H1 (cell line): Measurements from ENCODE around the gene NLK. TPM values are rescaled to one million over a fixed set of nuclear protein-coding genes. Genes with fewer than 3 reads are reported as not detected.

Source experiments
- CTCF ChIA-PET: fragments of 300-600 bp; sonication (Branson Sonifier 250); formaldehyde crosslinking; loops from one replicate; lab custom pipeline; 2021; ENCODE audit not compliant: partially characterized antibody; lab: Charles Lee
- POLR2A ChIA-PET: fragments of 300-600 bp; sonication (Branson Sonifier 250); formaldehyde crosslinking; loops from one replicate; lab custom pipeline; 2021; ENCODE audit warnings: inconsistent platforms; ENCODE audit not compliant: partially characterized antibody; lab: Charles Lee
- DNase-seq, 2 experiments: peaks; one replicate each; pipeline versions ENCODE4 v3.0.0 to v3.0.0-alpha.2; 2010 to 2022; ENCODE audit warnings: low spot score in 2 of 2, low read depth in 1 of 2, mixed read lengths in 1 of 2
- FAIRE-seq: peaks from 2 replicates; lab custom pipeline; 2011; peaks lifted over from hg19 to GRCh38; lab: Jason Lieb, UNC
- H2AFZ ChIP-seq: 2 replicates; pipeline ENCODE4 v1.8.1; 2012; ENCODE audit warnings: low read length, inconsistent platforms
- H2AK5ac ChIP-seq: 2 replicates; pipeline ENCODE4 v1.6.1; 2013; ENCODE audit warnings: low read depth, low read length
- H2BK120ac ChIP-seq: replicated peaks from 2 replicates; pipeline ENCODE3; 2013; ENCODE audit warnings: low read depth, low read length, inconsistent platforms
- H2BK12ac ChIP-seq: 2 replicates; pipeline ENCODE4 v1.6.1; 2013; ENCODE audit warnings: low read depth, low read length
- H2BK15ac ChIP-seq: 2 replicates; pipeline ENCODE4 v1.6.1; 2013; ENCODE audit warnings: low read length
- H2BK20ac ChIP-seq: 2 replicates; pipeline ENCODE4 v1.6.1; 2013; ENCODE audit warnings: low read length
- H2BK5ac ChIP-seq: 2 replicates; pipeline ENCODE4 v1.6.1; 2013; ENCODE audit warnings: low read depth, low read length
- H3K14ac ChIP-seq: 2 replicates; pipeline ENCODE4 v1.6.1; 2013; ENCODE audit warnings: inconsistent platforms; ENCODE audit not compliant: insufficient read length
- H3K18ac ChIP-seq: 2 replicates; pipeline ENCODE4 v1.6.1; 2013; ENCODE audit warnings: low read length; ENCODE audit errors: extremely low read depth
- H3K23ac ChIP-seq: 2 replicates; pipeline ENCODE4 v1.6.1; 2013; ENCODE audit warnings: inconsistent platforms; ENCODE audit not compliant: insufficient read length
- H3K23me2 ChIP-seq: 2 replicates; pipeline ENCODE4 v1.6.1; 2013; ENCODE audit warnings: low read depth, low read length
- H3K27ac ChIP-seq: 2 replicates; pipeline ENCODE4 v1.6.1; 2011; ENCODE audit warnings: low read depth, low read length, inconsistent platforms
- H3K27me3 ChIP-seq, 4 experiments: replicated peaks in 1 of 4; 1 replicate in 1 of 4; 2 replicates in 3 of 4; pipeline versions ENCODE4 v1.6.1 to v1.8.1; 2011 to 2013; ENCODE audit warnings: low read length in 3 of 4, mild to moderate bottlenecking in 3 of 4, inconsistent platforms in 2 of 4, mixed read lengths in 2 of 4, moderate library complexity in 1 of 4; ENCODE audit not compliant: control insufficient read depth in 3 of 4, insufficient read depth in 3 of 4; ENCODE audit errors: extremely low read depth in 1 of 4
- H3K36me3 ChIP-seq, 4 experiments: 2 replicates each; pipeline versions ENCODE4 v1.6.1 to v1.8.1; 2011 to 2013; ENCODE audit warnings: mild to moderate bottlenecking in 4 of 4, low read length in 3 of 4, moderate library complexity in 2 of 4, control low read depth in 1 of 4, inconsistent platforms in 1 of 4; ENCODE audit not compliant: insufficient read depth in 4 of 4, control insufficient read depth in 2 of 4
- H3K4ac ChIP-seq: replicated peaks from 2 replicates; pipeline ENCODE3; 2013; ENCODE audit warnings: low read length, low read depth, mixed read lengths, inconsistent platforms; ENCODE audit not compliant: insufficient read length
- H3K4me1 ChIP-seq, 4 experiments: replicated peaks in 1 of 4; 1 replicate in 1 of 4; 2 replicates in 3 of 4; pipeline versions ENCODE4 v1.6.1 to v1.8.1; 2011 to 2013; ENCODE audit warnings: low read length in 3 of 4, inconsistent platforms in 2 of 4, mixed read lengths in 1 of 4; ENCODE audit not compliant: insufficient read depth in 4 of 4, control insufficient read depth in 3 of 4
- H3K4me2 ChIP-seq, 2 experiments: 2 replicates each; pipeline versions ENCODE4 v1.6.1 to v1.8.1; 2011 to 2013; ENCODE audit warnings: low read depth in 2 of 2, low read length in 2 of 2, control low read depth in 1 of 2, inconsistent platforms in 1 of 2, mild to moderate bottlenecking in 1 of 2; ENCODE audit not compliant: insufficient read depth in 1 of 2
- H3K4me3 ChIP-seq, 4 experiments: fragments of 200-600, 300-600 bp in 1 of 4; sonication (generic), shearing (Covaris generic), sonication (Bioruptor Twin) in 1 of 4; 2 replicates each; pipeline versions ENCODE4 v1.5.1 to v1.8.1; 2011 to 2016; ENCODE audit warnings: low read length in 4 of 4, low read depth in 3 of 4, control low read depth in 2 of 4, inconsistent platforms in 2 of 4, mild to moderate bottlenecking in 2 of 4, mixed read lengths in 1 of 4, moderate library complexity in 1 of 4; ENCODE audit not compliant: insufficient read depth in 2 of 4; ENCODE audit errors: extremely low read depth in 1 of 4
- H3K56ac ChIP-seq: replicated peaks from 2 replicates; pipeline ENCODE3; 2013; ENCODE audit warnings: low read depth, mild to moderate bottlenecking, mixed read lengths, low read length, inconsistent platforms; ENCODE audit not compliant: insufficient read length
- H3K79me1 ChIP-seq: 2 replicates; pipeline ENCODE4 v1.6.1; 2013; ENCODE audit warnings: low read depth, low read length, control low read depth
- H3K79me2 ChIP-seq, 2 experiments: 2 replicates each; pipeline versions ENCODE4 v1.6.1 to v1.8.1; 2012 to 2013; ENCODE audit warnings: low read length in 2 of 2, mild to moderate bottlenecking in 2 of 2, inconsistent platforms in 1 of 2; ENCODE audit not compliant: insufficient read depth in 2 of 2, control insufficient read depth in 1 of 2
- H3K9ac ChIP-seq, 4 experiments: replicated peaks in 1 of 4; 1 replicate in 1 of 4; 2 replicates in 3 of 4; pipeline versions ENCODE4 v1.6.1 to v1.8.1; 2011 to 2013; ENCODE audit warnings: low read depth in 3 of 4, low read length in 3 of 4, control low read depth in 2 of 4, mild to moderate bottlenecking in 2 of 4, moderate library complexity in 2 of 4, inconsistent platforms in 1 of 4; ENCODE audit errors: extremely low read depth in 1 of 4
- H3K9me3 ChIP-seq, 2 experiments: 2 replicates each; pipeline versions ENCODE4 v1.6.1 to v1.8.1; 2012 to 2013; ENCODE audit warnings: mild to moderate bottlenecking in 2 of 2, moderate library complexity in 2 of 2, control low read depth in 1 of 2, inconsistent platforms in 1 of 2, low read depth in 1 of 2, low read length in 1 of 2, mixed read lengths in 1 of 2; ENCODE audit not compliant: insufficient read depth in 2 of 2
- H4K20me1 ChIP-seq, 2 experiments: replicated peaks in 1 of 2; 2 replicates each; pipeline versions ENCODE3 to v1.8.1; 2011 to 2013; ENCODE audit warnings: inconsistent platforms in 2 of 2, low read length in 2 of 2, mild to moderate bottlenecking in 1 of 2; ENCODE audit not compliant: insufficient read depth in 2 of 2, control insufficient read depth in 1 of 2
- H4K5ac ChIP-seq: 2 replicates; pipeline ENCODE4 v1.6.1; 2013; ENCODE audit warnings: low read length, low read depth, mixed read lengths, inconsistent platforms; ENCODE audit not compliant: insufficient read length
- H4K8ac ChIP-seq: 2 replicates; pipeline ENCODE4 v1.8.0; 2013; ENCODE audit warnings: mild to moderate bottlenecking, moderate library complexity, low read length, inconsistent platforms; ENCODE audit not compliant: insufficient read depth; ENCODE audit errors: extremely low read depth
- H4K91ac ChIP-seq: replicated peaks from 2 replicates; pipeline ENCODE3; 2013; ENCODE audit warnings: low read length, mixed read lengths, inconsistent platforms; ENCODE audit not compliant: insufficient read length
- WGBS, 2 experiments: shearing (Covaris generic) in 1 of 2; methylation state at CpG; one replicate each; pipeline versions ENCODE4 v1.1.6 to v1.1.7; 2013 to 2015; ENCODE audit warnings: low lambda C conversion rate in 2 of 2, mixed read lengths in 2 of 2, inconsistent platforms in 1 of 2, low coverage in 1 of 2, missing lambda C conversion rate in 1 of 2; ENCODE audit not compliant: insufficient replicate concordance in 2 of 2, insufficient coverage in 1 of 2, insufficient read length in 1 of 2; ENCODE audit errors: extremely low coverage in 1 of 2, missing lambda C conversion rate in 1 of 2; 5-methylcytosine and 5-hydroxymethylcytosine counted together
- polyA plus RNA-seq, 7 experiments: library from polyadenylated mRNA; depleted of rRNA in 3 of 7; stranded (reverse) in 5 of 7; unstranded in 2 of 7; fragments of >200 nt in 5 of 7; fragments of 200-250 nt in 2 of 7; gene quantifications; 1 replicate in 5 of 7; 2 replicates in 1 of 7; 4 replicates in 1 of 7; pipeline versions ENCODE4 v1.2.1 to v1.2.3, GENCODE V29; 2011 to 2013; ENCODE audit warnings: missing spikeins in 2 of 7, mixed read lengths in 2 of 7
- total RNA-seq: library from RNA; stranded (reverse); fragmentation: NEBNext Ultra II Directional; extraction: Animal tissue kit (Norgen Biotek cat#: 25700); gene quantifications from 2 replicates; pipeline ENCODE4 v1.2.1, GENCODE V29; 2021

Gene NLK
- total and polyA plus RNA-seq, 2 of the 8 experiments (the other 6 are each of a cell fraction or from before 2014, with no cell fraction given) = 30.8 to 49.9 TPM

- H3K18ac ChIP-seq = no peak overlapping the region
- H3K23me2 ChIP-seq = no peaks in the 10 kb centered on the region
- peaks cover 7 to 13% of the 10 kb centered on the region in 2 experiments; a peak in 3 of 4 replicates for H3K9me3 ChIP-seq
- peaks cover 1 to 4% of the 10 kb centered on the region in 2 experiments for H4K20me1 ChIP-seq
- no peaks in the 10 kb centered on the region; a peak in 2 of 8 replicates for H3K36me3 ChIP-seq
- no peak overlapping the region for H4K5ac ChIP-seq
- no peak overlapping the region for H2AK5ac ChIP-seq
- no peak for FAIRE-seq
- H2AFZ ChIP-seq = no peak overlapping the region
- POLR2A ChIA-PET = no interaction called here
- H3K79me1 ChIP-seq = peaks cover 4% of the 10 kb centered on the region; the same call in 1 of the 2 replicates
- H3K27ac ChIP-seq = no peak overlapping the region
- no peak overlapping the region for H3K9ac ChIP-seq
- H3K4me2 ChIP-seq = no peak overlapping the region
- no peak overlapping the region for H2BK15ac ChIP-seq
- no peak for DNase-seq
- H3K14ac ChIP-seq = no peak overlapping the region
- H2BK120ac ChIP-seq = no peak overlapping the region
- 90% methylated on average over 4 of the region's 4 CpGs; no CpG with 5 or more reads in 1 of the 2 experiments for WGBS, 2 experiments
- no peak overlapping the region for H3K4ac ChIP-seq
- no peak overlapping the region for H4K91ac ChIP-seq
- no peak overlapping the region for H2BK20ac ChIP-seq
- CTCF ChIA-PET = interaction anchor here (1.3 to 1.7 kb wide), 2 partner anchors 11 to 47 kb away, joined by 3 to 4 read pairs; no protein-coding TSS in a partner anchor
- H2BK12ac ChIP-seq = no peak overlapping the region
- no peak overlapping the region for H3K4me3 ChIP-seq
- peaks cover 0 to 96% of the 10 kb centered on the region in 2 experiments; a peak in 3 of 4 replicates for H3K79me2 ChIP-seq
- peaks cover 0 to 5% (median 2%) of the 10 kb centered on the region in 4 experiments; a peak in 4 of 7 replicates for H3K4me1 ChIP-seq
- no peak overlapping the region for H3K56ac ChIP-seq
- H4K8ac ChIP-seq = no peak overlapping the region
- H3K23ac ChIP-seq = no peak overlapping the region
- H2BK5ac ChIP-seq = no peak overlapping the region
- H3K27me3 ChIP-seq = no peaks in the 10 kb centered on the region
Observed at GRCh38 chr17:28086519-28086918, 44.0 kb downstream of the NLK start.
